Natural killer cell (primary cell): Measurements from ENCODE around the gene CAMTA2. TPM values are rescaled to one million over a fixed set of nuclear protein-coding genes. Genes with fewer than 3 reads are reported as not detected.

ENCODE experiments used
- ATAC-seq, 3 donors: fragments of 150-1000 bp in 2 of 3; fragments of 200-7000 bp in 1 of 3; cut with Tn5 transposase; 1 replicate in 1 of 3; 2 replicates in 2 of 3; pipeline ENCODE4 v1.10.0; 2021; ENCODE audit warnings: mild to moderate bottlenecking in 2 of 3, moderate library complexity in 2 of 3
- DNase-seq, 2 donors: peaks; one replicate each; pipeline versions ENCODE4 v3.0.0 to v3.0.0-alpha.2; 2013 to 2021; ENCODE audit warnings: mixed read lengths in 1 of 2
- H3K27ac ChIP-seq: one replicate; pipeline ENCODE4 v1.5.1; 2013; ENCODE audit warnings: mild to moderate bottlenecking, low read length
- H3K27me3 ChIP-seq: one replicate; pipeline ENCODE4 v1.6.1; 2013; ENCODE audit warnings: low read length; ENCODE audit not compliant: control insufficient read depth, insufficient read depth
- H3K36me3 ChIP-seq: one replicate; pipeline ENCODE4 v1.6.1; 2013; ENCODE audit warnings: low read length; ENCODE audit not compliant: control insufficient read depth, insufficient read depth
- H3K4me1 ChIP-seq: one replicate; pipeline ENCODE4 v1.6.1; 2013; ENCODE audit warnings: low read length; ENCODE audit not compliant: control insufficient read depth, insufficient read depth
- H3K4me3 ChIP-seq: one replicate; pipeline ENCODE4 v1.5.1; 2013; ENCODE audit warnings: low read length
- H3K9me3 ChIP-seq: one replicate; pipeline ENCODE4 v1.6.1; 2013; ENCODE audit warnings: low read length; ENCODE audit not compliant: control insufficient read depth, insufficient read depth
- H3K27ac Mint-ChIP-seq, 2 donors: one replicate each; pipeline ENCODE4 v1.8.0; 2022; ENCODE audit warnings: mild to moderate bottlenecking in 2 of 2, mixed read lengths in 2 of 2, moderate library complexity in 1 of 2
- H3K27me3 Mint-ChIP-seq, 2 donors: one replicate each; pipeline ENCODE4 v1.8.0; 2022; ENCODE audit warnings: low read depth in 2 of 2, mixed read lengths in 2 of 2
- H3K36me3 Mint-ChIP-seq: one replicate; pipeline ENCODE4 v1.8.0; 2022; ENCODE audit warnings: mixed read lengths
- H3K4me1 Mint-ChIP-seq, 2 donors: one replicate each; pipeline ENCODE4 v1.8.0; 2022; ENCODE audit warnings: mixed read lengths in 2 of 2
- H3K4me3 Mint-ChIP-seq: one replicate; pipeline ENCODE4 v1.8.0; 2022; ENCODE audit warnings: mild to moderate bottlenecking, moderate library complexity, mixed read lengths
- H3K9me3 Mint-ChIP-seq, 2 donors: one replicate each; pipeline ENCODE4 v1.8.0; 2022; ENCODE audit warnings: mixed read lengths in 2 of 2
- WGBS: methylation state at CpG from one replicate; pipeline ENCODE4 v1.1.7; 2013; ENCODE audit warnings: missing lambda C conversion rate; ENCODE audit not compliant: insufficient coverage; 5-methylcytosine and 5-hydroxymethylcytosine counted together
- intact Hi-C: fragments of 100-400 bp; cut with micrococcal nuclease; formaldehyde crosslinking; loops from one replicate; pipeline ENCODE4 v1.14.2; 2022
- total RNA-seq, 4 donors: library from RNA; stranded (reverse); fragments of 120-200 nt in 1 of 4; gene quantifications; one replicate each; pipeline versions ENCODE4 v1.2.3 to v1.2.4, GENCODE V29; 2013 to 2022
- TF ChIP-seq, protein P1 (sequence below): fragments of 200-600 bp; IDR thresholded peaks from one replicate; pipeline ENCODE4 v1.8.0; 2022; ENCODE audit warnings: antibody characterized with exemption

CAMTA2 gene
- total RNA-seq, 3 donors from 2014 or later (not counting 1 experiment from before 2014, with no cell fraction given): 56.2 to 69.5 (median 69.4) TPM

DNA sequence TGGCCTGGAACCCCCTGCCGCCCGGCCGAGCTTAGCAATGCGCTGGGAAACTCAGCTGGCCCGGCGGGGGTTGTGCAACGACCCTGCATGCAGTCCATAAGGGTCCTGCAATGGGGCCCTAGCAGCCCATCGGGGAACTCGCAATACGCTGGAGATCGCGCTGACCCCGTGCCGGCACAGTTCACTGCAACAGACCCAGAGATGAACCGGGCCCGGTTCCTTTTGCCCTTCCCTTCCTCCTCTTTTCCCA lies 48.0 kb downstream of the CAMTA2 start:
- Mint-ChIP-seq H3K27ac (peak overlapping the region; percentile 87 to 93), H3K27me3 (no peaks in the 10 kb centered on the region), H3K4me1 (peaks cover 56 to 82% of the 10 kb centered on the region in 2 donors), H3K36me3 (no peaks in the 10 kb centered on the region), H3K9me3 (no peaks in the 10 kb centered on the region), H3K4me3 (peak overlapping the region; percentile 91)
- TF ChIP-seq, protein P1, sequence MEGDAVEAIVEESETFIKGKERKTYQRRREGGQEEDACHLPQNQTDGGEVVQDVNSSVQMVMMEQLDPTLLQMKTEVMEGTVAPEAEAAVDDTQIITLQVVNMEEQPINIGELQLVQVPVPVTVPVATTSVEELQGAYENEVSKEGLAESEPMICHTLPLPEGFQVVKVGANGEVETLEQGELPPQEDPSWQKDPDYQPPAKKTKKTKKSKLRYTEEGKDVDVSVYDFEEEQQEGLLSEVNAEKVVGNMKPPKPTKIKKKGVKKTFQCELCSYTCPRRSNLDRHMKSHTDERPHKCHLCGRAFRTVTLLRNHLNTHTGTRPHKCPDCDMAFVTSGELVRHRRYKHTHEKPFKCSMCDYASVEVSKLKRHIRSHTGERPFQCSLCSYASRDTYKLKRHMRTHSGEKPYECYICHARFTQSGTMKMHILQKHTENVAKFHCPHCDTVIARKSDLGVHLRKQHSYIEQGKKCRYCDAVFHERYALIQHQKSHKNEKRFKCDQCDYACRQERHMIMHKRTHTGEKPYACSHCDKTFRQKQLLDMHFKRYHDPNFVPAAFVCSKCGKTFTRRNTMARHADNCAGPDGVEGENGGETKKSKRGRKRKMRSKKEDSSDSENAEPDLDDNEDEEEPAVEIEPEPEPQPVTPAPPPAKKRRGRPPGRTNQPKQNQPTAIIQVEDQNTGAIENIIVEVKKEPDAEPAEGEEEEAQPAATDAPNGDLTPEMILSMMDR: no peak
- under 1% methylated on average over 16 of the region's 16 CpGs for WGBS
- H3K4me1 ChIP-seq: peaks cover 58% of the 10 kb centered on the region
- H3K36me3 ChIP-seq: peaks cover 38% of the 10 kb centered on the region
- peak overlapping the region; percentile 81 for H3K4me3 ChIP-seq
- H3K27me3 ChIP-seq: no peaks in the 10 kb centered on the region
- DNase-seq (no peak), ATAC-seq (peak in 1 of 3 donors; percentile 1)
- H3K27ac ChIP-seq: peak overlapping the region; percentile 78
- no peaks in the 10 kb centered on the region for H3K9me3 ChIP-seq
- intact Hi-C loops: no loop called here

GRCh38 chr17:4938688-4939545 lies 48.6 kb downstream of the CAMTA2 start:
- H3K36me3 Mint-ChIP-seq: no peaks in the 10 kb centered on the region
- H3K9me3 ChIP-seq: no peaks in the 10 kb centered on the region
- peak overlapping the region; percentile 87 to 93 for H3K27ac Mint-ChIP-seq
- peak overlapping the region; percentile 91 for H3K4me3 Mint-ChIP-seq
- ATAC-seq: no peak
- peaks cover 33% of the 10 kb centered on the region for H3K36me3 ChIP-seq
- 68% methylated on average over 19 of the region's 19 CpGs for WGBS
- intact Hi-C loops: no loop called here
- peak overlapping the region; percentile 78 for H3K27ac ChIP-seq
- no peaks in the 10 kb centered on the region for H3K9me3 Mint-ChIP-seq
- peaks cover 58% of the 10 kb centered on the region for H3K4me1 ChIP-seq
- peak in 1 of 2 donors; percentile 44 for DNase-seq
- peaks cover 0 to 4% of the 10 kb centered on the region in 2 donors for H3K27me3 Mint-ChIP-seq
- peak overlapping the region; percentile 81 for H3K4me3 ChIP-seq
- no peaks in the 10 kb centered on the region for H3K27me3 ChIP-seq
- peaks cover 56 to 82% of the 10 kb centered on the region in 2 donors for H3K4me1 Mint-ChIP-seq
- TF ChIP-seq, protein P1: no peak

- H3K9me3 ChIP-seq: no peaks in the 10 kb centered on the region
- Mint-ChIP-seq H3K9me3 (no peaks in the 10 kb centered on the region), H3K4me1 (peaks cover 57 to 82% of the 10 kb centered on the region in 2 donors), H3K27me3 (peaks cover 0 to 4% of the 10 kb centered on the region in 2 donors), H3K4me3 (peak overlapping the region; percentile 76), H3K36me3 (no peaks in the 10 kb centered on the region), H3K27ac (no peak overlapping the region)
- DNase-seq (no peak), ATAC-seq (no peak)
- H3K36me3 ChIP-seq: peaks cover 27% of the 10 kb centered on the region
- no peaks in the 10 kb centered on the region for H3K27me3 ChIP-seq
- no peak overlapping the region for H3K27ac ChIP-seq
- WGBS: 98% methylated on average over 6 of the region's 11 CpGs
- peaks cover 58% of the 10 kb centered on the region for H3K4me1 ChIP-seq
- intact Hi-C loops: no loop called here
- TF ChIP-seq, protein P1: no peak
- no peak overlapping the region for H3K4me3 ChIP-seq
Measured at GRCh38 chr17:4938069-4938491, 49.4 kb downstream of the CAMTA2 start.
